Astrocyte (in vitro differentiated cells and primary cell): ENCODE data around the gene SERPINI1.

Source experiments
- CTCF ChIP-seq: IDR thresholded peaks from 2 replicates; pipeline ENCODE4 v1.5.1; 2011; ENCODE audit warnings: low read depth, mild to moderate bottlenecking, inconsistent platforms, low read length, moderate library complexity; ENCODE audit not compliant: insufficient read depth
- EZH2 ChIP-seq: IDR thresholded peaks from 2 replicates; pipeline ENCODE4 v1.6.1; 2012; ENCODE audit warnings: mild to moderate bottlenecking, low read length, inconsistent platforms; ENCODE audit not compliant: insufficient read depth

DNA sequence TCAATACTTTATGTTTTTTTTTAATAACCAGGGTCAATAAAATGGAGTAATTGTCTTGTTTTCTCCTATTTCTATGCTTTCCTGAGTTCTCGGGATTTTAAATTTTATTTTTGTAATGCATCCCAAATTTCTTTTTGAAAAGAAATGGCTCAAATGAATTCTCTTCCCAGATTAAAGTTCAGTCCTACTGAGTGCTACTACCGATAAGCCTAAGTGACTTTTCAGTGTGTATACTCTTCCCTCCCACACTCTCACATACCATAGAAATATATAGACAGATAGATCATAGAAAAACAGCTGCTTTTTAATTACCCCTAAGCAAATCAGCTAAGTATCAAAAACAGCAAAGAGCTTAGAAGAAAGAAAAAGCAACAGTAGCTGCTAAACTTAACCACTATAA is 1.5 kb downstream of the SERPINI1 start:
- TF ChIP-seq CTCF = no peak
- TF ChIP-seq EZH2 = no peak
